DMS79 treated with DMSO at 0.1 percent for 48 hours (cell line): ENCODE results near the gene USF2.
A peak's percentile ranks its signal among the peaks of the same experiment; 100 is the strongest.
"Not testable (repeated sequence)": the region's sequence is repeated elsewhere in the genome, so short reads cannot be mapped to it uniquely, and the experiment has no call there.

Experiments
- DNase-seq: peaks from one replicate; lab custom pipeline; 2025; lab: John Stamatoyannopoulos, UW

USF2 gene

DNA sequence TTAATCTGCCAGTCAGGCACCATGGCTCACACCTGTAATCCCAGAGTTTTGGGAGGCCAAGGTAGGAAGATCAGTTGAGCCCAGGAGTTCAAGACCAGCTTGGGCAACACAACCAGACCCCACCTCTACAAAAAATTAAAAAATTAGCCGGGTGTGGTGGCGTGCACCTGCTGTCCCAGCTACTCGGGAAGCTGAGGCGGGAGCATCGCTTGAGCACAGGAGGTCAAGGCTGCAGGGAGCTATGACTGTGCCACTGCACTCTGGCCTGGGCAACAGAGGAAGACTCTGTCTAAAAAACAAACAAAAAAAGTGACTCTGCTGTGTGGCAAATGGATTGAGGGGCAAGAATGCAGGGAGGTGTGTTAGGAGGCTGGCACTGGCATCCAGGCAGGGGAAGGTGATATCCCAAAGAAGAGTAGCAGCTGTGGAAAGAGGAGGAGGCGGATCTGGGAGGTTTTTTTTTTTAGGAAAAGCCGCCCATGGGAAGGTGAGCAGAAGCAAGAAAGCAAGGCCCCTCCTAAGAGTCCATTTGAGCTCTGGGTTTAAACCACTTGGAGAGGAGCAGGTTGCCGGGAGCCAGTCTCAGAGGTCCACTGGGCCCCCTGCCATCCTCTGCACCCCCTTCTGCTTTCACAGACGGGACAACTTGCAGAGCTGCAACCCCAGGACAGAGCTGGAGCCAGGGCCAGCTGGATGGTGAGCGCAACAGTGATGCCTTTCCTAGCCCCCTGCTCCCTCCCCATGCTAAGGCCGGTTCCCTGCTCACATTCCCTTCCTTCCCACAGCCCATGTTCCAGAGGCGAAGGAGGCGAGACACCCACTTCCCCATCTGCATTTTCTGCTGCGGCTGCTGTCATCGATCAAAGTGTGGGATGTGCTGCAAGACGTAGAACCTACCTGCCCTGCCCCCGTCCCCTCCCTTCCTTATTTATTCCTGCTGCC is 15.7 kb downstream of the USF2 start:
- DNase-seq, result no peak

DNA sequence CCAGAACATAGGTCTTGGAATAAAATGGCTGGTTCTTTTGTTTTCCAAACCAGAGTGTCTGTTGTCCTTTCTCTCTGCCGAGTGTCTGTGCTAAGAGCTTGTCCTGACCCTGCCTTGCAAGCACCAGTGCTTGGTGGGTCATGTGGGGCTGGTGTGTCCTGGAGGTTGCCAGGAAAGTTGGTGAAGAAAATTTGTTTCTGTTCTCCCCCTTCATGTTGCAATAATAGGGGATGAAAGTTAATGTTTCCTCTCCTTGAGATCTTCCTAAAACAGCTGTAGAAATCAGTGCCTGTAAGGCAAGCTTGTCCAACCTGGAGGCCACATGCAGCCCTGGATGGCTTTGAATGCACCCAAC is 16.3 kb downstream of the USF2 start:
- no peak for DNase-seq

DNA sequence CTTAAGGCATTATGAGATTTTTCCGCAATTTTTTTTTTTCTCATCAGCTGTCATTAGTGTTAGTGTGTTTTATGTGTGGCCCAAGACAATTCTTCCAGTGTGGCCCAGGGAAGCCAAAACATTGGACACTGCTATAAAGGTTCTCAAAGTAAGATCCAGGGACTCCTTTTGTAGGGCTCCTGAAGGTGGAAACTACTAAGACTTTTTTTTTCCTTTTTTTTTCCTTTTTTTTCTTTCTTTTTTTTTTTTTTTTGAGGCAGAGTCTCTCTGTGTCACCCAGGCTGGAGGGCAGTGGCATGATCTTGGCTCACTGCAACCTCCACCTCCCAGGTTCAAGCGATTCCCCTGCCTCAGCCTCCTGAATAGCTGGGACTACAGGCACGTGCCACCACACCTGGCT is 16.7 kb downstream of the USF2 start:
- DNase-seq, result not testable (repeated sequence)

DNA sequence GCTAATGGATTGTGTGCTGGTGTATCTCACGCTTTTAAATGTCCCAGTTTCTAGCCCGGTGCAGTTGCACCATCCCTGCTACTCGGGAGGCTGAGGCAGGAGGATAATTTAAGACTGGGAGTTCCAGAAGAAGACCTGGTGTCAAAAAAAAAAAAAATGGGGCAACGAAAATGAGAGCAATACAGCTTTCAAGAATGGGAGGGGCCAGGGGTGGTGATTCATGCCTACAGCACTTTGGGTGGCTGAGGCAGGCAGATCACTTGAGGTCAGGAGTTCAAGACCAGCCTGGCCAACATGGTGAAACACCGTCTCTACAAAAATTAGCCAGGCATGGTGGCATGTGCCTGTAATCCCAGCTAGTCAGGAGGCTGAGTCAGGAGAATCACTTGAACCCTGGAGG is 17.3 kb downstream of the USF2 start:
- not testable (repeated sequence) for DNase-seq

DNA sequence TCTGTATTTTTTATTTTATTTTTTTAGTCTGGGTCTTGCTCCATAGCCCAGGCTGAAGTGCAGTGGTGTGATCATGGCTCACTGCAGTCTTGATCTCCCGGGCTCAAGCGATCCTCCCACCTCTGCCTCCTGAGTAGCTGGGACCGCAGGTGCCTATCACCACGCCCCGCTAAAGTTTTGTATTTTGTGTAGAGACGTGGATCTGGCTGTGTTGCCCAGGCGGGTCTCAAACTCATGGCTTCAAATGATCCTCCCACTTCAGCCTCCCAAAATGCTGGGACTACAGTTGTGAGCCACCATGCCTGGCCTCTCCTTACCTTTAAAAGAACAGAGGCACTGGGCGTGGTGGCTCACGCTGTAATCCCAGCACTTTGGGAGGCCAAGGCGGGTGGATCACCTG is 19.0 kb downstream of the USF2 start:
- no peak for DNase-seq

DNA sequence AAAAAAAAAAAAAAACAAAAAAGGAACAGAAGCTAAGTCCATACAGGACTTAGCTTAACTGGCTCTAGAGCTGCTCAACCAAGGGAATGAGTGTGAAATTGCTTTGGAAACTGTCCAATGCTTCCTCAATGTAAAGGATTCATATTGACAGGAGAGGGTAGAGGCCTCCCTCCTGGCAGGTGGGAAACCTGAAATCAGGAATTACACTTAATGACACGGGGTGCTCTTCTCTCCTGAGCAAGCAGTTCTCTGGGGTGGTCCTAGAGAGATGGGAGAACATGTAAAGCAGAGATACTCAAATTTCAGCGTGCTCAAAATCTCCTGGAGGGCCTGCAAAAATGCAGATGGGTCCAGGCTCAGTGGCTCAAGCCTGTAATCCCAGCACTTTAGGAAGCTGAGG is 19.6 kb downstream of the USF2 start:
- DNase-seq, result no peak

DNA sequence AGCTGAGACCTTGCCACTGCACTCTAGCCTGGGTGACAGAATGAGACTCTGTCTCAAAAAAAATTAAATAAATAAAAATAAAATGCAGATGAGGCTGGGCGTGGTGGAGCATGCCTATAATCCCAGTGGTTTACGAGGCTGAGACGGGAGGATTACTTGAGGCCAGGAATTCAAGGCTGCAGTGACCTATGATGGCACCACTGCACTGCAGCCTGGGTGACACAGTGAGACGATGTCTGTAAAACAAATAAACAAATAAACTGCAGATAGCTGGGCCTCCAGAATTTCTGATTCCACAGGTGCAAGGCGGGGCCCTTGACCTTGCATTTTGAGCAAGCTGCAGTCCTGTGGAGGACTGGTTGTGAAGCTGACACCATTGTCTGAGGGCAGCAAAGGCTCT is 20.1 kb downstream of the USF2 start:
- no peak for DNase-seq

DNA sequence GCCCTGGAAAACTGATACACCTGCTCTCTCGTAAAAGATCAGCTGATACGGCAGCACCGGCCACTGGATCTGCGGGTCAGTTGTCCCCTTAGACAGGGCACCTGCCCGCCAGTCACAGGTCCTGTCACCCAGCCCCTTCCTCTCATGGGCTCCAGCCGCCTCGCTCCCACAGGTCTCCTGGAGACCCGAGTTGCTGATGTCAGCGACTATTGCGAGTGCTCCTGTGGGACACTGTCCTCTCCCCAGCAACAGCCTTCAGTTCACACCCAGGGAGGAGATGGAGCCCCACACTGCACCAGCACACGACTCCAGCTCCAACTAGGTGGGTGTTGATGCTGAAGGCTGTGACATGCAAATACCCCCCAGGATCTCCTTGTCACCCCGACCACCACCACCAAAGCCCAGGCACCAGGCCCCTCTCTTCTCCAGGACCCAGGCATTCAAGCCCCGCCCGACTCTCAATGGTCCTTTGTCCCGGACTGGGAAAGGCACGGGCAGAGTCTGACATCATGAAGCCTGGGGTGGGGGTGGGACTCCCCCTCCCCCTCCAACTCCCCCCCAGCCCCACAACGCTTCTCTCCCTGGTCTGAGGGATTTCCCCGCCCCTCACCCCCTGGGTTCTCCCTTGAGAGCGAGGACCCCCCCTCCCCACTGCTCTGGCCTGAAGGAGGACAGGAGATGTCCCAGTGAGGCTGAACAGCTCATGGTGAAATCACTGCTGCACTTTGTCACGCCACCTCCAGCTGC is 21.8 kb downstream of the USF2 start:
- DNase-seq, result no peak

DNA sequence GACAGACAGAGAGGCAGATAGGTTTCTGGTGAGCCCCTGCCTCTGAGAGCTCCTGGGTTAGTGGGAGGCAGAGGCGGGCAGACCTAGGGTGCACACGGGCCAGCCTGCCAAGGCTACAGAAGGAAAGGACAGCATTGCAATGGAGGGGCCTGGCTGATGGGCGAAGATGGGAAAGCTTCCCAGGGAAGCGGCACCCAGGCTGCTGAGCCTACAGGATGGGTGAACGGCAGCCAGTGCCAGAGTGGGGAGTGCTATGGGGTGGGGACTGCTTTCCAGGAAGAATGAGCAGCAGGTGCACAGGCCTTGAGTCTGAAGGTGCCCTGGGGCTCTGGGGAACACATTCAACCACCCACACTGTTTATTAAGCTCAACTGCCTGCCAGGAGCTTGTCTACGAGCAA is 22.5 kb downstream of the USF2 start:
- DNase-seq, result no peak

DNA sequence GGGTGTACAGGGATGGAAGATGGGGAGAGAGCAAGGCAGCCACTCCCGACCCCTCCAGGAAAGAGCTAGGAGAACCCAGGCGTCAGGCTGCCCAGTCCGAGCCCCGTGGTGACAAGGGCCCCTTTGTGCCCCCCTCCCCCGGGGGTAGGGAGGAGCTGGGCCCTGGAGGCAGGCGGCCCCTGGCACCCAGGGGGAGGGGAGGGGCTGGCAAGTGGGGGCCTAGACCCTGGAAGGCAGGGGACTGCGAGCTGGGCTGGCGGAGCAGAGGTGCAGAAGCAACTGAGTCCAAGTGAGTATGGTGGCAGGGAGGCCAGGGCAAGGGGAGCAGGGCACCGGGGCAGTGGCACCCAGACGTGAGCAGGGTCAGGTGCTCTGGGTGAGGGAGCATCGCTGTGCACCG is 23.2 kb downstream of the USF2 start, which contains the start of gene MAG:
TSS of gene MAG (plus strand) at position 246 of the 400 bp plus-strand sequence. CDS start 3,248 bp downstream, outside the sequence.
- no peak for DNase-seq

DNA sequence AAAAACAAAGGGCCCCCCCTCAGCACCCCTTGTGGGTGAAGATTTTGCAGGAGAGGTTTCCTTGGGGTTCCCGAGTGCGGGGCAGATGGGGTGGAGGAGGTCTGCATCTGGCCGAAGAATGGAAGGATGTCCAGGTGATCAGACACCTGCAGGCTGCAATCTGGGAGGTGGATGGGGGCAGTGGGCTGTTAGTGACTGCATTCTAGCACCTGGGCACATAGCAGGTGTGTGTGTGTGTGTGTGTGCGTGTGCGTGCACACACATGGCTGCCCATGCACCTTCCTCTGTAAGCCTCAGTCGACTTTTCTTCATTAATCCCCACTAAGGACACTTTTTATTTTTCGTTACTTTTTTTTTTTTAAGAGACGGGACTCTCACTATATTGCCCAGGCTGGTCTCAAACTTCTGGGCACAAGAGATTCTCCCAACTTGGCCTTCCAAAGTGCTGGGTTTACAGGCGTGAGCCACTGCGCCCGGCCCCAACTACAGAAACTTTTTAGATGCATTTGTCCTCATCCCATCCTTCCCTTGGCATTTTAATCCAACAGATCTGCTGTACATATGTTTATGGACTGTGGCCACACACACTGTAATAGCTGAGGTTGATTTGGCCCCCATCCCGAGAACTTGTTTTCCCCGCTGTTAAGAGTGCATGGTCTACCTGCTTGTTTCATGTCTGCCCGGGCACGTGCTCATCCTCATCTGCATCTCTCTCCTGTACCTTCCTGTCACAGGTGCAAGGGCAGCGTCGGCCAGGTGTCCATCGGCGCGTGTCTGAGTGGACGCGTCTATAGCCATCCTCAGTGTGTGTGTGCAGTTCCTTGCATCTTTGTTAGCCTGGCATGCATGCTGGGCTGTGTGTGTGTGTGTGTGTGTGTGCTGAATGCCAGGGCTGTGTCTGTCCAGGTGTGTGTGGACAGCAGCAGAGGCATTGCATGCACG is 23.9 kb downstream of the USF2 start:
- DNase-seq, result peak; percentile 41

DNA sequence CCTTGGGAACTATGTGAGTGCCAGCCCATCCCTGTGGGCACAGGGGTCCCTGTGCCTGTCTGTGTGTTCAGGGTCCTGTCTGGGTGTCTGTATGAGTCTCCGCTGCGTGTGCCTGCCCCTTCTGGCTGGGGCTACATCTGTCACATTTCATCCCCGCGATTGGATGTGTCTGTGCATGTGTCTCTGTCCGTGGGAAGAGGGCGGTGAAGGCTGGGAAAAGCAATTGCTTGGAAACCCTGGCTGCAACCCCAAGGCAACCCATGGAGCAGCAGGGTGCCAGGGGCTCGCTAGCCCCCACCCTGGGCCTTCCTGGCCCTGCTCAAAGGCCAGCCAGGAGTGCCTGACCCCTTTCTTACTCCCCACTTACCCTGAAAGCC is 24.6 kb downstream of the USF2 start:
- no peak for DNase-seq

DNA sequence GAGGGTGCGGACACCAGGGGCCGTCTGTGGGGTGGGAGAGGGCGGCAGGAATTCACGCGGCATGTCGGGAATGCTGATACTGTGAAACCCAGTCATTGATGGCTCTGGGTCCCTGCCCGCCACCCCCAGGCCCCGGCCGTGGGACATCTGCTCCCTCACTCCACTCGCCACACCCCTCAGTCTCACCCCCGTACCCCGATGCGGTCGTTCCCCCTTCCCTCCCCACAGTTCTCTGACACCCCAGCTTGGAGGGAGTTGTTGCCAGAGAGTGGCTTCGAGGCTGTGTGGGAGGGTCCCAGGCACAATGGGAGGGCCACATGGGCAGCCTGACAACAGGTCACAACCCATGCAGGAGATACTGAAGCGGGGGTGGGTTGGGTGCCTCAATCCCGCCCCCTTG is 25.0 kb downstream of the USF2 start:
- DNase-seq, result no peak

DNA sequence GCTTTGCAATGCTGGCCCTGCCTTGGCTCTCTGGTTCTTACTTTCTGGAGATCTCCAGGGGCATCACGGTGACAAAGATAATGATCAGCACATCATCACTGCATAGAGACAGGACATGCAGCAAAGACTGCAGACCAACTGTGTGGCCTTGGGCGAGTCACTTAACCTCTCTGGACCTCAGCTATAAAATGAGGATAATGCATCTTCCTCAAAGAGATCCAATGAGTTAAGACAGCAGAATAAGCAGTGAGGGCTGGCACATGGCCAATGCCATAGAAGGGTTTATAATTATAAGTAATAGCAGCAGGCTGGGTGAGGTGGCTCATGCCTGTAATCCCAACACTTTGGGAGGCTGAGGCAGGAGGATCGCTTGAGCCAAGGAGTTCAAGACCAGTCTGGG is 25.6 kb downstream of the USF2 start:
- no peak for DNase-seq

DNA sequence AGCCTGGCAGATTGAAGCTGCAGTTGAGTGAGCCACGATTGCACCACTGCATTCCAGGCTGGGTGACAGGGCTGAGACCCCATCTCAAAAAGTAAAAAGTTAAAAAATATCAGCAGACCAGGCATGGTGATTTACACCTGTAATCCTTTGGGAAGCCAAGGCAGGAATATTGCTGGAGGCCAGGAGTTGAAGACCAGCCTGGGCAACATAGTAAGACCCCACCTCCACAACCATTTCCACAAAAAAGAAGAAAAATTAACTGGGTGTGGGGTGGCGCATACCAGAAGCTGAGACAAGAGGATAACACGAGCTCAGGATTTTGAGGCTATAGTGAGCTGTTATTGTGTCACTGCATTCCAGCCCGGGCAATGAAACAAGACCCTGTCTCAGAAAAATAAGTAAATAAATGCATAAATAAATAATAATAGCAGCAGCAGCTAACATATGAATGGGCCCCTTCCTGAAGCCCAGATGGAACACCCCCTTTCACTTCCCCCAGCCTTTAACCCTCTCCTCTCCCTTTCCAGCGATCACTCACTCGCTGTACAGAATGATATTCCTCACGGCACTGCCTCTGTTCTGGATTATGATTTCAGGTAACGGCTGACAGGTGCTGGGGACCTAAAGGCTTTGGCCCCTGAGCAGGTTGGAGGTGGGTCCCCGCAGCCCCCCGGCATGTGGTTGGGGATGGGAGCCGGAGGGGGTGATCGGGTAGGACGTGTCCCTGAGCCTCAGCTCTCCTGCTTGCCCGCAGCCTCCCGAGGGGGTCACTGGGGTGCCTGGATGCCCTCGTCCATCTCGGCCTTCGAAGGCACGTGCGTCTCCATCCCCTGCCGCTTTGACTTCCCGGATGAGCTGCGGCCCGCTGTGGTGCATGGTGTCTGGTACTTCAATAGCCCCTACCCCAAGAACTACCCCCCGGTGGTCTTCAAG is 26.4 kb downstream of the USF2 start:
- DNase-seq, result no peak

DNA sequence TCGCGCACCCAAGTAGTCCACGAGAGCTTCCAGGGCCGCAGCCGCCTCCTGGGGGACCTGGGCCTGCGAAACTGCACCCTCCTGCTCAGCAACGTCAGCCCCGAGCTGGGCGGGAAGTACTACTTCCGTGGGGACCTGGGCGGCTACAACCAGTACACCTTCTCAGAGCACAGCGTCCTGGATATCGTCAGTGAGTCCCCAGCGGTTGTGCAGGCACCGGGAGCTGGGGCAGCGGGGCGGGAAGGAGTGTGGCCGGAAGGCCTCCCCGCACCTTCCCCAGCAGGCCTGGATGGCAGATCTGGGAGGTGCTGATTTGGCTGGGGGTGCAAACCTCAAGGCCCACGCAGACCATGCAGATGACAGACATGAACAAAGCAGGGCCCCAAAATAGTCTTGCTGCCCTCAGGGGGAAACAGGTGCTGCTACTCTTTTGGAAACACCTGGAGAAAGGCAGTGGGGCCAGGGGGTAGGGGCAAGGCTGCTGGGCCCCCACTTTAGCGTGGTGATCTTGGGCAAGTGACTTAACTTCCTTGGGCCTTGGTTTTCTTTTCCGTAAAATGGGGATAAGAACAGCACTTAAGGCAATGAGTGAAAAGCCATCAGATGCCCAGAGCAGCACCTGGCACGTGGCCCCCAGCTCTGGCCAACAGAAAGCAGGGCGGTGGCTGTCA is 27.2 kb downstream of the USF2 start:
- DNase-seq, result no peak

DNA sequence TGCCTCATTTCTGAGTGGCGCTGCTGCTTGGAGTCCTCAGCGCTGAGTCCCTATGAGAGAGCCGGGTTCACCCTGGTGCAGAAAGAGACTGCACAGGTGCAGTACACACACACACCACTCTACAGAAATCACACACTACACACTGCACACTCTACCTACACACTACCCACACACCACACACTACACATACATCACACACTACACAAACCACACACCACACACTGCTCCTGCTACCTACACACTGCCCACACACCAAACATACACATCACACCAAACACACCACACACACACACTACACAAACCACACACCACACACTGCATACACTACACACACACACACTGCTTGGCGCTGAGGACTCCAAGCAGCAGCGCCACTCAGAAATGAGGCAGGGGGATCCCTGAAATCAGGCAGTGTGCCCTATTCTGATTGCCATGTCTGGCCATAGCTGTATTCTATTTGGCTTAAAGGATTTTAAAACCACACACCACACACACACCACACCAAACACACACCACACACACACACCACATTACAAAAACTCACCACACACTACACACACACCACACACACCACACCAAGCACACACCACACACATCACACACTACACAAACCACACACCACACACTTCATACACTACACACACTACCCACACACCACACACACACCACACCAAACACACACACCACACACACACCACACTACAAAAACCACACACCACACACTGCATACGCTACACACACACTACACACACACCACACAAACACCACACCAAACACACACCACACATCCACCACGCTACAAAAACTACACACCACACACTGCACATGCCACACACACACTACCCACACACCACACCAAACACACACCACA is 28.1 kb downstream of the USF2 start:
- DNase-seq, result no peak

DNA sequence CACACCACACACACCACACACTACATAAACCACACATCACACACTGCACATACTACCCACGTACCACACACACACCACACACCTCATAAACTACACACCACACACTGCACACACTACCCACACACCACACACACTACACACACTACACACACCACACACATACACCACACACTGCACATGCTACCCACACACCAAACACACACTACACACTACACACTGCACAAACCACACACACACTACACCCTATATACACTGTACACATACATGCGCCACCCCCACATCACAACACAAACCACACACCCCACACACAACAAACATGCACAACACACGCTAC is 28.7 kb downstream of the USF2 start:
- no peak for DNase-seq

DNA sequence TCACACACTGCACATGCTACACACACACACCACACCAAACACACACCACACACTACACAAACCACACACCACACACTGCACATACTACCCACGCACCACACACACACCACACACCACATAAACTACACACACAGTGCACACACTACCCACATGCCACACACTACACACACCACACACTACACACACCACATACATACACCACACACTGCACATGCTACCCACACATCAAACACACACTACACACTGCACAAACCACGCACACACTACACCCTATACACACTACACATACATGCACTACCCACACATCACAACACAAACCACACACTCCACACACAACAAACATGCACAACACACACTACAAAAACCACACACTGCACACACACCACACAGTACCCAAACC is 29.2 kb downstream of the USF2 start:
- DNase-seq, result no peak

DNA sequence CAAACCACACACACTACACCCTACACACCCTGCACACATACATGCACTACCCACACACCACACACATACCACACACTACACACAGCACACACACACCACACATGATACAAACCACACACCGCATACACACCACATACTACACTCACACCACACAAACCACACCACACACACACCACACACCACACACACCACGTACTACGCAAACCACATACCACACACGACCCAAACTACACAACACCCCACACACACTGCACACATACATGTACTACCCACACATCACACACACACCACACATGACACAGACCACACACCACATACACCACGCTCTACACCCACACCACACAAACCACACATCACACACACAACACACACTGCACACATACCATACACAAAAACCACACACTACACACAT is 29.8 kb downstream of the USF2 start:
- DNase-seq, result no peak
